NOMO-1 (cell line): Measurements from ENCODE around the gene USP24.

Source experiments
- DNase-seq, 2 experiments: peaks; one replicate each; lab custom pipeline; 2025; ENCODE audit not compliant: unreplicated experiment in 2 of 2; lab: John Stamatoyannopoulos, UW

The USP24 gene

DNA sequence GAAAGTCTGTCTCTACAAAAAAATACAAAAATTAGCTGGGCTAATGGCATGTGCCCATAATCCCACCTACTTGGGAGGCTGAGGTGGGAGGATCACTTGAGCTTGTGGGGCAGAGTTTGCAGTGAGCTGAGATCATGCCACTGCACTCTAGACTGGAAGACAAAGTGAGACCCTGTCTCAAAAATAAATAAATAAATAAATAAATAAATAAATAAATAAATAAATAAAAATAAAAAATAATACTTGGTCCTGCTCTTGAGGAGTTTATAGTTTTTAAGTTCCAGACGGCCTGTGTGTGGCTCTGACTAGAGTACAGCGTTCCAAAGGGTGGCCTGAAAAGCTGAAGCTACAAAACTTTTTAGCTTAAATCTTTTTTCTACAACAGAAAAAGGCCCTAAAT, 140.7 kb downstream of the USP24 start:
- no peak for DNase-seq

DNA sequence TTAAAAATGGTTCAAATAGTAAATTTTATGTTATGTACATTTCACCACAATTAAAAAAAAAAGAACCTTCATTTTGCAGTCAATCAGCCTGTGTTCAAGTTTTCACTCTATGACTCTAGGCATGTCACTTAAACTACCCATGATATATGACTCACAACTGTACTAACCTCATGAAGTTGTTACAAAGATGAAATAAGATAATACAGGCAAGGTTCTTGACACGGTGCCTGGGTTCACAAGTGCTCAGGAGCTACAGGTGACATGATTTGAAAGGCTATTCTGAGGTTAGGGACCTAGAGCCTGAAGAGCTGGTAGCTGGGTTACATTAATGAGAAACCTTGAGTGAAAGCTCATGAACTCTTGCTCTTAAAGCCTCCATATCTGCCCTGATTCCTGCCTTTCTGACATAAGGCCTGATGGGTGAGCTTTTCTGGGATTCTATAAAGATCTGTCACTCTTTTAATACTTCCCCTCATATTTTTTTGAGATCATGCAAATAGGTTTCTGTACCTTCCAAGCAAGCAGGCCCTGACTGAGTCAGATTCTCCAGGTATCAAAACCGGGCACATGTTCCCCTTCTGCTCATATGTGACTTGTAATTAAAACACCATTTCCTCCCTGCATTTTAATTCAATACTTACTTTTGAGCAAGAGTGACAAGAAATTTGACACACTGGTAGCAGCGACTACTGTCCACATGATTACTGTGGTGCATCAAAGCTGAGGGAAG, 141.8 kb downstream of the USP24 start:
- no peak for DNase-seq

DNA sequence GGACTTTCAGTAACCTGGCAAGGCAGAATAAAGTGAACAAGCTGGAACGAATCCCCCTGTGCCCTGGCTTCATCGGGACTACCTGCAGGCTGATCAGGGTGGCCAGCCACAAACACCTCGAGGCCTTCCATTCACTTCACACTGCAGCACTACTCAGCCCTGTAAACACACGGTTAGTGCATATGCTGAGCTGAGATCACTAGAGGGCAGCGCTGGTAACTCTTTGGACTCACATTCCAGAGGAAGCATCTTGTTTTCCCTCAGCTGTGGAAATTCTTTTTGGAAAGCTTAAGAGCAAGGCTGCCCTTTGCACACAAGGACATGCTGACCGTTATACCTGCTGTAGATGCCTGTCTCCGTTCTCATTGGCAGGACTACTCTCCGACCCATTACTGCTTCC, 143.7 kb downstream of the USP24 start:
- DNase-seq, result no peak

DNA sequence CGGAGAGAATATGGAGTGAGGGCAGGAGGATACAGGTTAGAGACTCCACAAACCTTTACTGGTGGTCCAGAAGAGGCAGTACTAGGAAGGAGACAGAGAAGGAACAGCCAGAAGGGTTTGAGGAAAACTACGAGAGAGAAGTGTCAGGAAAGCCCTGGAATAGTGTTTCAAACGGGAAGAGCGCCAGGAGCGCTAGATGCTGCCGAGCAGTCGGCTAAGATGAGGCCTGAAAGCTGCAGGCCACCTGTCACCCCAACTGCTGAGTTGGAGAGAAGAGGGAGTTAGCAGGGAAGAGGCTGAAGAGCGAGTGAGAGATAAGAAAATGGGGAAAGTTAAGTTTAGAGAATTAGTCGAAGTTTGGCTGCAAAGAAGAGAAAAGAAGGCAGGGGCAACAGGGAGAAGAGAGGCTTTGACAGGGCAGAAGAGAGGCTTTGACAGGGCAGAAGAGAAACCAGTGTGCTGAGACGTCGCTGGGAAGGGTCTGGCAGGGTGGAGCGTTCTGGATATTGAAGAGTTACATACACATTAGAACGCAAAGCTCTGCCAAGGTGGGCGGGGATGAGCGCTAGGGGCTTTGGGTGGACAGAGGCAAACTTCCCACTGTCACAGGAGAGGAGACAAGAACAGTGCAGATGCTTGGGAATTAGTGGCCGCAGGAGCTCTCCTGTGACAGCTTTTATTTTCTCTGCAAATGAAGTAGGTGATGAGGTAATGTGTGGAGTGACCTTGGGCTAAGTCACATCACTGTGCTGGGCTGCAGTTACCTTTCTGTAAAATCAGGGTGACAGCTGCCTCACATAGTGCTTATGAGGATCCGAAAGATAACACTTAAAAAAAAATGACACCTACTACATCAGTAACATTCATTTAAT, 144.6 kb downstream of the USP24 start:
- no peak for DNase-seq

DNA sequence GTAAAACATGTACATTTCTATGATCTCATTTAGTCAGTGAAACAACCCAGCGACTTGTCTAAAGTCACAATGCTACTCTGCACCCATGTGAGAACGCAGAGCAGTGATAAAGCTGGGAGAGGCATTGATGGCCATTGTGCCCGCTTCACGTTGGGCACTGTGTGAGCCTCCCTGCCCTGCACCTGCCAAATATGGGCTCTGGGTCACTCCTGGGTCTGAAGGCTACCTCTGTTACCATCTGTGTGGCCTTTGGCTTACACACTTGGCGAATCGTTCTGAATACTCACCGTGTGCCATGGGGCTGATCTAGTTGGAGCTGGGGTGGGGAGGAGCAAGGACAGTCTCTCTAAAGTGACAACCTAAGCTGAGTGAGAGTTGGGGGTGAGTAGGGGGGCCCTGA, 145.9 kb downstream of the USP24 start:
- no peak for DNase-seq

DNA sequence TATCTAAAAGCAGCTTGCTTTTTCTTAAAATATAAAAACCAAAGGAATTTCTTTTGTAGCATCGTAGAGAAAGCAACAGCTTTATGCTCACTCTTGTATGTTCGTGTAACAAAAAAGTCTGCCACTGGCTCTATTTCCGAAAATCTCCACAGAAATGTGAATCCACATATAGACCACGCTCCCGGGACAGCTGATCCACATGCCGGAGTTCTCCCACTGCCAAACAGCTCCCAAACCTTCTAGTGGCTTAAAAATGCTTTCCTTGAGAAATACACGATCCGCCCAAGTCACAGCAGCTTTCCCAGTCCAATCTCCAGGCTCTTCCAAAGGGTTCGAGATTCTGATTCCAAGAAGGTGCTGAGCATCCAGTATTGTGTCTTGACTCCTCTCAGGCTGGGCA, 146.5 kb downstream of the USP24 start:
- DNase-seq, result no peak

DNA sequence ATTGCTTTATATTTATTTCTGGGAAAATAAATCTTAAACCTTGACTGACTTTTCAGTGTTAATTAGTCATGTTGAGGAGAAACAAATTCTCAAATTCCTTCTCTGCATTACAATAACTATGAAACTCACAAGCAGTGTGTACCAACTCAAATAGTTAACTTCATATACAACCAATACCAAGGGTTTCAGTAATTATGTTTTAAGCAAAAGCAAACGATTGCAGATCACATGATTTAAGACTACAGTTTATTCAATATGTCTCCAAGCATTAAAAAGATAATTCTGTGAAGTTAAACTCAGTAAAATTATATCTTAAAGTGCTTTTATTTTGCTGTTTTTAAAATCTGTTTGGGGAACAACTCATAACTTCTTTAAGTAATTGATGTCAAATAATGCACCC, 147.2 kb downstream of the USP24 start:
- DNase-seq, result no peak

DNA sequence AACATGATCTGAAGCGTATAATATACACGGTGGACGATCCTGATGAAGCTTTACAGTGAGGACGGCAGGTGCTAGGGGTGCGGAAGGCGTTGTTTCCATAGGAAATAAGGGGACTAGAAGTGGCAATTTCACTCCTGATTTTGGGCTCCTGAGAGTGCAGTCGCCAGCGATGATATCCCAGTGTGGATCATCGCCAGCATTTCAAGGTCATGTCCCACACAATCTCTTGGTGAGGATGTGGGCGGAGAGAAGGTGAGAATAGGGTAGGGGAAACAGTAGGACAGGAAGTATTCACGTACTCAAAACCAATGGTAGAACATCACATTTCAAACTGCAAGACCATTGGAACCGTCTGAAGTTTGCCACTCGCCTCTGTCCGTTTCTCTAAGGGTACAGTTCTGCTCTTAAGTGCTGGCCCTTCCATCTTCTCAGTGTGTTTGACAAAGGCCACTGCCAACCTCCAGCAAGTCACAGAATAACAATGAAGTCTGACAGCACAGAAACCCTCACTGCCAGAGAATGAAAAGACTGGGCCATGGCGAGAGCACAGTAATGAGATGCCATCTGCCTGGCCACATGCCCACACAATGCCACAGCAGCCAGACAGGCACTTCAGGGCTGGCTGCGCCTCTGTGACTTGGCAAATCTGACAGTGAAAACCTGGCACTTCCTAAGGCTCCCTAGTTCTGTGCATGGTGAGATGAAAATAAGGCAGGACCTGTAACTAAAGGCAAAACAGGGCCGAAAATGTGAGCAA, 148.0 kb downstream of the USP24 start:
- no peak for DNase-seq

DNA sequence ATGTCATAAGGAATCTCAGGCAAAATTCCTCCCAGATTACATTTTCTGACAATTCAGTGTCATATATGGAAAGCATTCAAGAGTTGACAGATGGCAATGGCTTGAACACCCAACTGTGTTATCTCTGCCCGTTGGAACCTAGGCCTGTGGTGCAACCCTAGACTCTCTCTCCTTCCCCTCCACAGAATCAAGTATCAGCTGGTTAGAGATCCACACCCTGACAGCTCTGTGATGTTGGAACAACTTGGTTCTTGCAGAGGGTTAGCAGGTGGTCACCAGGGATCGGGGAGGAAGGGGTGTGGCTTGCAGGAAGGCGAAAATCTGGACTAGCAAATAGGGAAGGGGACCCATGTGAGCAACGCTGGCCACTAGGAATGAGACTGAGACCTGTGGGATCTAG, 149.5 kb downstream of the USP24 start:
- no peak for DNase-seq

DNA sequence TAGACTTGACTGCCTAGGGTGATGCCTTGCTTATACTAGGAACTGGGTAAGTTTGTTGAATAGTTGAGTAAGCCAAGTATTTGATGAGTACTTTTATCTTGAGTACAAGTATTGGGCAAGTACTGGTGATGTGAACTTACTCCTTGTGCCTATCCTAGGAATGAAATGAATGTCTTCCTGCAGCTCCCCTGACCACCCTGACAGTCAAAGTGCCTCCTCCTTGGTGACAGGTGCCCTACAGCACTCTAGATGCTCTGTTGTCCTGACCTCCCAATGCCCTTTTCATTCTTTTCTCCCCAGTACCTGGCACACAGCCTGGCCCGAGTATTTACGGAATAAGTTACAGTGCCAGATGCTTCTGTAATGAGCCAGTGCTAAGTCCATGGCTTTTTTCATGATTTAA, 150.3 kb downstream of the USP24 start:
- DNase-seq, result no peak

DNA sequence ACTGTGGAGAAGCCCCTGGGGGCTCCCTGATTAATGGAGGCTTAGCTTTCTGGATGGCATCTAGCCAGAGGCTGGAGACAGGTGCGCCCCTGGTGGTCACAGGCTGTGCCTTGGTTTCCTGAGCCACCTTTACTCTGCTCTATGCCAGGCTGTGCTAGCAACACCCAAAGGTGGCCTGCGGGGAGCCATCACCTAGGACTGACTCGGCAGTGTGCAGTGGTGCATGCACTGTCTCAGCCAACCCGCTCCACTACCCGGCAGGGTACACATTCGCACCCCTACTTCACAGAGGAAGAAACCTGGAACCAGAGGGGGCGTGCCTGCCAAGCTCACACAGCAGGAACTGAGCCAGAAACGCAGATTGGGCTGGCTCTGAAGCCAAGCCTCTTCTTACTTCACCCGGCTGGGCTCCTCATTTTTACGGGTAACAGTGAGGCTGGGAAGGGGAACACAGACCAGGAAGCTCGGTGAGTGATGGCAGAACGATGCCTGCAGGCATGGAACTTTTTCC, 151.0 kb downstream of the USP24 start:
- no peak for DNase-seq

DNA sequence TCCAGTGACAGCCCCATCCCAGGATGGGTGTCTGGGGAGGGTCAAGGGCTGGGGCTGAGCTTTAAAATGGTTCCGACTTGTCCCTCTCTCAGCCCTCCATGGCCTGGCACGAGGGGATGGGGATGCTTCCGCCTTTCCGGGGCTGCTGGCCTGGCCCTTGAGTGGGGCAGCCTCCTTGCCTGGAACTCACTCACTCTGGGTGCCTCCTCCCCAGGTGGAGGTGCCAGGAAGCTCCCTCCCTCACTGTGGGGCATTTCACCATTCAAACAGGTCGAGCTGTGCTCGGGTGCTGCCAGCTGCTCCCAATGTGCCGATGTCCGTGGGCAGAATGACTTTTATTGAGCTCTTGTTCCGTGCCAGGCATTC, 151.6 kb downstream of the USP24 start:
- no peak for DNase-seq

DNA sequence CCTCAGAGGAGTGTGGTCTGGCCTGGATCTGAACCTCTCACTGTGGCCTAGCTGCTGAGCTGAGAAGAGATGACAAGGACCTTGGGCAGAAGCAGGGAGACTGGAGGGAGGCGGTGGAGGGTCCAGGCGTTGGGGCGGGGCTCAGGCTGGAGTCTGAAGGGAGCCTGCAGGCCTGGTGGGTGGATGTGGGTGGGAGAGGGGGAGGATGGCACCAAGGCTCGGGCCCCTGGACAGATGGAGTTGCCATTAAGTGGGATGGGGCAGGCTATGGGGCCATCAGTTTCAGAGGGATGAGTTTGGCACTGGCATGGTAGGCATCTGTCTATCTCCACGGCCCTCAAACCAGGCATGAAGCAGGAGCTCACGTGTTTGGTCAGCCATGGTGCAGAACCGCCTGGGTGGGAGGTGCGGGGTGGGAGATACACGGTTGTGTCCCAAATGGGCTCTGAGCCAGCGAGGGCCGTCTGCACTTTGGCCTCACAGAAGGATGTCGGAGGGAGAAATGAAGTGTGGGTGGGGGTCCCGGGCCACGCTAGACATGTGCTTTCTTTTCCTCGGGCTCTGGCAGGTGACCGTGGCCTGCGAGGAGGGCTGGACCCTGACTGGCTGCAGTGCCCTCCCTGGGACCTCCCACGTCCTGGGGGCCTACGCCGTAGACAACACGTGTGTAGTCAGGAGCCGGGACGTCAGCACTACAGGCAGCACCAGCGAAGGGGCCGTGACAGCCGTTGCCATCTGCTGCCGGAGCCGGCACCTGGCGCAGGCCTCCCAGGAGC, 152.2 kb downstream of the USP24 start:
- DNase-seq, result no peak

DNA sequence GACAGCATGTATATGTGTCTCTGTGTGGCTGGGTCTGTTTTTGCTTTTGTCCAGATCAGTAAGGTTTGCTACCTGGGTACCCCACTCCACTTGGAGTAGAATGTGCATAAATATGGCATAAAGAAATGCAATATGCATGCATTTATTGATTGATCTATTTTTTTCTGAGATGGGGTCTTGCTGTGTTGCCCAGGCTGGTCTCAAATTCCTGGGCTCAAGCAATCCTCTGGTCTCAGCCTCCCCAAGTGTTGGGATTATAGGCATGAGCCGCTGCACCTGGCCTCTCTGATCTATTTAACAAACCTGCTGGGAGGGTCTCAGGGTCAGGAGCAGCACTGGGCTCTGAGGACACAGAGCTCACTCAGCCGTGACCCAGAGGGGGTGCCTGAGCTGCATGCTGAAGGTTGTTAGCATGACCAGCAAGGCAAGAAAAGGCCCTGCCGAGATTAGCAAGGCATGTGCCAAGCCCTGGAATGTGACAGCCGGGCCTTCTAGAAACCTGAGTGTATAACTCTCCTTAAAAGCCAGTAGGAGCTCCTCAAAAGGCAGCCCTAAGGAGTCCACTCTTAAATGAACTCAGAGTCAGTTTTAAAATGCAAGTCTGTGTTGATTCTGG, 153.3 kb downstream of the USP24 start:
- DNase-seq, result no peak

DNA sequence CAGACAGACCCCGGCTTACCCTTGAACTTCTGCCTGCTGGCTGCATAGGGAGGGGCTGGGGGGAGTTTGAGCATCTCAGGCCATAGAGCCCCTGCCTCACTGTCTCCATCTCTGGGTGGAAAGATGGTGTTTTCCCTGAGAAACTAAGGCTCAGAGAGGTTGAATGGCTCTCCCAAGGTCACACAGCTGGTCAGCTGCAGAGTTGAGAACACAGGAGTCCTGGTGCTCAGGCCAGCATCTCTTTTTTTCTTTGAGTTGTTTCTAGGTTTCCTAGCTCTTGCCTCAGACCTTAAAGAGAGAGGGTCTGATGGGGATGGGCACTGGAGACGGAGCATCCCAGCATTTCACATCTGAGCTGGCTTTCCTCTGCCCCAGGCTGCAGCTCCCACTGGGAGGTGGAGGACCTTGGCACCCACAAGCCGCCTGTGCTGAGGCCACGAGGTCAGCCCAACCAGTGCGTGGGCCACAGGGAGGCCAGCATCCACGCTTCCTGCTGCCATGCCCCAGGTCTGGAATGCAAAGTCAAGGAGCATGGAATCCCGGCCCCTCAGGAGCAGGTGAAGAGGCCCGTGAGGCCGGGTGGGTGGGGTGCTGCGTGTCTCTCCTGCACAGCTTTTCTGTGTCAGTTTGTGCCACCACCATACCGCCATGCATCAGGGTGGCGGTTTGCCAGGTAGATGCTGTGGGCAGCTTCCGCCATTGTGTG, 154.0 kb downstream of the USP24 start:
- no peak for DNase-seq

DNA sequence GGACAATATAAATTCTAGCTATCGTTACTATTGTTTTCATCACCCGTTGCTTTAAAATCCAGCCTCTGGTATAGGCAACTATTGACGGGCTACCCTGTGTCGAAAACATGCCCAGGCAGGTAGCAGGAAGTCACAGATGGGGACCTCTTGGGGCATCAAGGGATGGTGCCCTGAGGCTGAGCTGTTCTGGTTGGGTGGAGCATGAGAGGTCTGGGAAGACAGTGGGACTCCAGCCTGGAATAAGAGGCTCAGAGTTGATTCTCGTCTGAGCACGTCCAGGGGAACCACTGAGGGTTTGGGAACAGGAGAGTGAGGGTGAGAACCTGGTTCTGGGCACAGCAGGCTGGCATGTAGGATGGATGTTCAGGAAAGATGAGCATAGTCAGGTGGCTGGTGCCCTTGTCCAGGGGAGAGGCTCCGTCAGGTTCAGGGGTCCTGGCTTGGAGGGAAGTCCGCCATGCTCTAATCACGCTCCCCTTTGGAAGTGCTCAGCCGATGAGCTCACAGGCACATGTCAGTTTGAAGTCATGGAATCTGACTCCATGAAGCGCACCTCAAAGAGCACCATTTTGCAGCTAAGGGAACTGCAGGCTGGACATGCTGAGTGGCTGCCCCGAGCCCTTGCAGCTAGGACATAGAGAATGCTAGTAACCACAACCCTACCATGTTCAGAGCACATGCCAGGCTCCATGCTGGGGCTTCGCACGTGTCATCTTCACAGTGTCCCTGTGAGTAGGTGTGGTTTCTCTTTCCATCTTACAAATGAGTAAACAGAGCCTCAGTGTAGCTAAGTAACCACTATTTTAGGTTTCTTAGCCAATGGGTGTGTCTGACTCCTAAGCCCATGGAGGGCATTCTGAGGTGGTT, 154.8 kb downstream of the USP24 start:
- no peak for DNase-seq

DNA sequence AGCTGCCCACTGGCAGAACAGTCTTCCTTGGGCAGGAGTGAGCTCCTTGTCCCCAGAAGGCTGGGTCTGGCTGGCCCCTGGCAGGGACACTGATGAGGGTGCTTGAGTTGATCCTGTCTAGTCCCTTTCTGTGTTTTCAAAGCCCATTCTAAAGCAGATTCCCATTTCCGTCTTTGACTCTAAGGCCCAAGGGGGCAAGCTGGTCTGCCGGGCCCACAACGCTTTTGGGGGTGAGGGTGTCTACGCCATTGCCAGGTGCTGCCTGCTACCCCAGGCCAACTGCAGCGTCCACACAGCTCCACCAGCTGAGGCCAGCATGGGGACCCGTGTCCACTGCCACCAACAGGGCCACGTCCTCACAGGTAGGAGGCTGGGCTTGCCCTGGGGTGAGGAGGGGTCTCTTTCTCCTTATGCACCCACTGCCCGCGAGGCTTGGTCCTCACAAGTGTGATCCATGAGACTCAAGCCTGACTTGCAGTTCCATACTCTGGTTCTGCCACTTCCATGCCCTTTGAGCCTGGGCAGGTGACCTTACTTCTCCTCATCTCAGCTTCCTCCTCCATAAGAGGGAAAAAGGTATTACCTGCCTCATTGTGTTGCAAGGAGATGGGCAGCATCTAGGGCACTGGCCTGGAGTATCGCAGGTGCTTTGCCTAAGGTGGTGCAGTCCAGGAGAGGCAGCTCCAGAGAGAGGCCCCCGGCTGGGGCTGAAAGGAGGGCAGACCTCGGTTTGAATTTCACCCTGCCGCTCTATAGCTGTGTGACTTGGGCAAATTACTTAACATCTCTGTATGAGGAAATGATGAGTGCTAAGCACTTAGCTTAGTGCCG, 155.6 kb downstream of the USP24 start:
- no peak for DNase-seq

DNA sequence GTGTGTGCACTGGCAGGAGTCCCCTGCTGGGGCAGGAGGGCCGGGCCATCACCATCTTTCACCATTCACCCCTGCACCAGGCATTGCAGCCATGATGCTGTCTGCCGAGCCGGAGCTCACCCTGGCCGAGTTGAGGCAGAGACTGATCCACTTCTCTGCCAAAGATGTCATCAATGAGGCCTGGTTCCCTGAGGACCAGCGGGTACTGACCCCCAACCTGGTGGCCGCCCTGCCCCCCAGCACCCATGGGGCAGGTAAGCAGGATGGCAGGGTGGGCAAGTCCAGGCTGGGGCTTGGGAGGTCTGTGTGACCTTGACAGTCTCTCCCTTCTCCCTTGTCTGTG, 157.2 kb downstream of the USP24 start:
- DNase-seq, result no peak
